GM12801 (cell line): Measurements from ENCODE around the gene ARHGEF19.

ENCODE experiments used
- TF ChIP-seq, protein P1 (sequence below): IDR thresholded peaks from one replicate; pipeline ENCODE4 v1.5.1; 2011; ENCODE audit warnings: control low read depth; ENCODE audit not compliant: insufficient read length; ENCODE audit errors: extremely low read depth

ARHGEF19 gene

DNA sequence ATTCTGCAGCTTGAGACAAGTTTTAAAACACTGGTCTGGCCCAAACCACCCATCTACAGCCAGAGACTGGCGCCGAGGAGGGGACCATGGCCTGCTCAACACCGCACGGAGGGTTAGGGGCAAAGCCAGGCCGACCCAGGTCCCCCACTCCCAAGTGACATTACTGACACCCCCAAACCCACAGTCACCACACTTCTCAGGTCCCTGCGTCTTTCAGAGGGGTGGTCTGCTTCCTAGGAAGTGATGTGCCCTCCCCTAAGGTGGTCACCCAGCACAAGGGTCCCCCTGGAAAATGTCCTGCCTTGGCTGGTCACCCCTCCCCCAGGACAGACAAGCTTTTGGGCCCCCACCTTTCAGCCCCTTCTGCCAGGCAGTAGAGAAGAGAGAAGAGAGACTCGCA lies 35.8 kb downstream of the ARHGEF19 start:
- TF ChIP-seq, protein P1, sequence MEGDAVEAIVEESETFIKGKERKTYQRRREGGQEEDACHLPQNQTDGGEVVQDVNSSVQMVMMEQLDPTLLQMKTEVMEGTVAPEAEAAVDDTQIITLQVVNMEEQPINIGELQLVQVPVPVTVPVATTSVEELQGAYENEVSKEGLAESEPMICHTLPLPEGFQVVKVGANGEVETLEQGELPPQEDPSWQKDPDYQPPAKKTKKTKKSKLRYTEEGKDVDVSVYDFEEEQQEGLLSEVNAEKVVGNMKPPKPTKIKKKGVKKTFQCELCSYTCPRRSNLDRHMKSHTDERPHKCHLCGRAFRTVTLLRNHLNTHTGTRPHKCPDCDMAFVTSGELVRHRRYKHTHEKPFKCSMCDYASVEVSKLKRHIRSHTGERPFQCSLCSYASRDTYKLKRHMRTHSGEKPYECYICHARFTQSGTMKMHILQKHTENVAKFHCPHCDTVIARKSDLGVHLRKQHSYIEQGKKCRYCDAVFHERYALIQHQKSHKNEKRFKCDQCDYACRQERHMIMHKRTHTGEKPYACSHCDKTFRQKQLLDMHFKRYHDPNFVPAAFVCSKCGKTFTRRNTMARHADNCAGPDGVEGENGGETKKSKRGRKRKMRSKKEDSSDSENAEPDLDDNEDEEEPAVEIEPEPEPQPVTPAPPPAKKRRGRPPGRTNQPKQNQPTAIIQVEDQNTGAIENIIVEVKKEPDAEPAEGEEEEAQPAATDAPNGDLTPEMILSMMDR, result no peak

DNA sequence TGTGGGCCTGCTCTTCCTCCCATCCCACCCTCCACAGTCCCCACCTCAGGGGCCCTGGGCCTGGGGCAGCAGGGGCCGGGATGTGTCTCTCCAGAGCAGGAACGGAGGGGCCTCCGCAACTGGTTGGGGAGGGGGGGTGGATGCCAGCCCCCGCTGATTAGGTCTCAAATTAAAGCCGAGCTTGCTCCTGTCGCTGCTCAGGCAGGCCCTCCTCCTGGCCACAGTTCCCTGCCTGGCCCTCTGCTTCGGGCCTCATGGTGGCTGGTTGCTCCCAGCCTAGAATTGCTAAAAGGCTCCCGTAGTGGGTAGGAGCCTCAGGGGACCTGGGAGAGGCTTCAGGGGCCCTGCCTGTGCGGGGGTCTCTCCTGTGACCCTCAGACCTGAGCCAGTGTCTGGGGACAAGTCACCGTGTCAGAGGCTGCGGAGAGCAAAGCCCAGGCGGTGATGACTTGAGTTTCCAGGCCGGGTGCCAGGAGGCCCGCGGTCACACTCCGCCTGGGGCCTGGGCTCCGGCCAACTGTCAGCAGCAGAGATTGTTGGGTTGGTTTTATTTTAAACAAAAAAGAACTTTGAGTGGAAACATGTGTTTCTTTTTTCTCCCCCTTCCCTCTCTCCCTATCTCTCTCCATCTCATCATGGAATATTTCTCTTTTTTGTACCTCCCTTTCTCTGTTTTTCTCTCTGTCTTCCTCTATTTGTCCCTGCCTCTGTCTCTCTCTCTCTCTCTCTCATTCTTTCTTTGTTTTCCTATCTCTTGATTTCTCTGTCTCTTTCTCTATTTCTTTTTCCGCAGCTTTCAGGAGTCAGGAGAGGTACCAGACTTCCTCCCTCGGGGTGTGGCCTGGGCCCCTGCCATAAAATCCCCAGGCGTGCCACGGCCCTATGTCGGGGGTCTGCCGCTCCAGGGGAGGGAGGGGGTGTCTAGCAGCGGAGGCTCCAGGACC lies 36.6 kb downstream of the ARHGEF19 start:
- TF ChIP-seq, protein P1, result no peak

DNA sequence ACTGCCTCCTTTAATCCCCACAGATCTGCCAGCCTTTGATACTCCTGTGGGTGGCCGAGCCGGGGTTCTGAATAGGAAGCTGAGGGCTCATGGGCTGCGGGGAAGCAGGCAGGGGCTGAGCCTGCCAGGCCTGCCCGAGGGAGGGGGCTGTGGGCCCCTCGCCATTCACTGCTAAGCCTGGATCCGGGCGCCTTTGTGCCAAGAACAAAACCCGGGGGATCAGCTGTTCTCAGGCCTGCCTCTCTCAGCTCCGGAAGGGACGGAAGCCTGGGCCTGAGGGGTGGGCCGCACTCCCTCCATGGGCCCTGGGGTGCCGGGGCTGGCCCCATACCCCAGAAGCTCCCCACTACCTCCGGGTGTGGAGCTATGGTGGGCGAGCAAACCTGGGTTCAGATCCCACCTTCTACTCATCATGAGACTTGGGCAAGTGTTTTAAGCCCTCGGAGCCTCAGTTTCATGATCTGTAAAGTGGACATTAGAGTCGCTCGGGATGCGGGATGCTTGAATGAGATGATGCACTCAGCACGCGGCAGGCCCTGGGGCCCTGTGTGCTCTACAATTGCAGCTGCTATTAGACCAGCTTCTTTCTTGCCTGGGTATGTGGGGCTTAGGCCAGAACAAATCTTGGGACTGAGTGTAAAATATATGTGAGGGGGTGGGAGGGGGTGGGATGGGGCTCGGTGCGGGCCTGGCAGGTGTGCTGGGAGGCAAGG lies 37.4 kb downstream of the ARHGEF19 start:
- TF ChIP-seq, protein P1, result no peak

DNA sequence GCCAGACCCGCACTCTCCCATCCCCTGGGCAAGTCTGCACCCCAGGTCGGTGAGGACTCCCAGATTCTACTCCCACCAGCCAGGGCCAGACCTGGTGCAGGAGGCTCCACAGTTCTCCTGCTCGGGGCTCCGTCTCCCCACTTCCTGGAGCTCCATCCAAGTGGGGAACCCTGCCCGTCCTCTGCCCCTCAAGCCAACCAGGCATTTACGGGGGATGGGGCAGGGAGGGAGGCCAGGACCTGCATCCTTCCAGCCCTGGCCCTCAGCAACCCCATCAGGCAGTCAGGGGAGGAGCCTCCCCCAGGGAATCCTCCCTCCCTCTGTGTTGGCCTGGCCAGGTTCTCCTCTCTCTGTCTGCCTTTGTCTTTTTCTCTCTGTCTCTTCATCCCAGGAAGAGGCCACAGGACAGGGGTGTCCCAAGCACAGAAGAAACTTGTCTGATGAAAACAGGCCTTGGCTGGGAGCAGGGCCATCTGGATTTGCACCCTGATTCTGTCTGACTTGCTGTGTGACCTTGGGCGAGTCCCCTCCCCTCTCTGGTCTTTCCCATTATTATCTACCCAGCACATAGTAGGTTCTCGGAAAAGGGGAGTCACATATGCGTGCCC lies 38.1 kb downstream of the ARHGEF19 start:
- TF ChIP-seq, protein P1, result no peak

DNA sequence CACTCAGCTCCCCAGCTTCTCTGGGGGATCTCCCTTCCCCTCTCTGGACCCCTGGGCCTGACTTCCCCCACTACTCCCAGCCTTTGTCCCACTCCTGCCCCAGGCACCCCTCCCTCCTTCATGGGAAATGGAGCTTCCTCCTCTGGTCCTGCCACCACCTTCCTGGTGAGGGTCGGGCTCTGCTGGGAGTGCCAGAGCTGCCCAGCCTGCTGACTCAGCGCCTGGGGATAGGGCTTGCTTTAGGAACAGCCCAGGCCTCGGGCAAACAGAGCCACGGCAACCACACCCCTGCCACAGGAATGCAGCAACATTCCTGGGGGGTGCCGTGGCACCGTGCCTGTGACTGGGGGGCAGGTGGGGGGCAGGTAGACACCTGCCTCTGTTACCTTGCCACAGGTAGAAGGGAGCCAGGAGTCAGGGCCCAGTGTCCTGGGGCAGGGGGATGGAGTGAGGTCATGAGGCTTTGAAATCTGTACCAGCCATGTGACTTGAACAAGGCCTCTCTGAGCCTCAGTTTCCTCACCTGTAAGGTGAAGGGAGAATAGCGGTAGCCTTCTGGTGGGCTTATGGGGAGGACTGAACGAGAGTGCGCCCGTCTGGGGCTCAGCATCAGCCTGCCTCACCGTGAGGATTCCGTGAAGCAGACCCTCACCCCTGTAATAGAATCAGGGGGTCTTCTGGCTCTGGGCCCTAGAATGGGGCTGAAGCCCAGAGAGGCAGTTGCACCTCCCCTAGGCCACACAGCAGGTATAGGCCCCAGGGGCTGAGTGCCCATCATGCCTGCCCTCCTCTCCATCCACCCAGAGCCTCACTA lies 38.8 kb downstream of the ARHGEF19 start:
- TF ChIP-seq, protein P1, result no peak

DNA sequence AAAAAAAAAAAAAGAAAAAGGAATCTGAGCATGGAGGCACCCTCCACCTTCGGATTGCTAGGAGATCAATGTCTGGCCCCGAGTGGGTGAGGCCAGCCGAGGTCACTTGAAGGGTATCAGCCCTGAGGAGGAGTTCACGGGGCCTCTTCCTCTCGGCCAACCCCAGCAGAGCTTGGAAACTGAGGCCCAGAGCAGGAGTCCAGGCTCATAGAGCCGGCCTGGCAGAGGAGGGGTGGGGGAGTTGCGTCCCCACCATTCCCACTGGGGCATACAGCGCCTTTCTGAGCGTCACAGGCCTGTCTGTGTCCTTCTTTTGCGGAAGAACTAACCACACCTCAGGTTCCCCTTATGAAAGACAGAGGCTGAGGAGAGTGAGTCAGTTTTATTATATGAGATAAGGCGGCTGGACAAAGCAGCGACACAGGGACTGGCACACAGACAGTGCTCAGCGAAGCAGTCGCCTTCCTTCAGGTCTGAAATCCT lies 39.4 kb downstream of the ARHGEF19 start:
- TF ChIP-seq, protein P1, result no peak
